GM12878 (cell line): ENCODE measurements around the gene BTK. TPM values are rescaled to one million over a fixed set of nuclear protein-coding genes. Genes with fewer than 3 reads are reported as not detected.

Source experiments
- ATAC-seq: fragments of 200-7000 bp; cut with Tn5 transposase; 3 replicates; pipeline ENCODE4 v1.9.1; 2020; ENCODE audit warnings: mild to moderate bottlenecking, moderate library complexity
- BruUV-seq: library from RNA; stranded (reverse); fragments of 400-500 nt; replicated peaks from 2 replicates; lab custom pipeline; 2021; lab: Mats Ljungman, UMichigan
- CTCF ChIA-PET: fragments of 300-600 bp; sonication (Branson Sonifier 250); formaldehyde crosslinking; extraction: SDS; loops from one replicate; lab custom pipeline; 2021; ENCODE audit warnings: inconsistent platforms; lab: Yijun Ruan, JAX
- POLR2A ChIA-PET: fragments of 350-600 bp; formaldehyde crosslinking; extraction: SDS; loops from one replicate; lab custom pipeline; 2021; ENCODE audit warnings: inconsistent platforms; lab: Charles Lee
- RAD21 ChIA-PET: fragments of 300-600 bp; sonication (Branson Sonifier 250); formaldehyde crosslinking; loops from one replicate; lab custom pipeline; 2023; ENCODE audit warnings: antibody characterized with exemption; ENCODE audit not compliant: unreplicated experiment; lab: Charles Lee
- SMC1A ChIA-PET: fragments of 300-600 bp; sonication (Branson Sonifier 250); formaldehyde crosslinking; loops from one replicate; lab custom pipeline; 2023; ENCODE audit not compliant: unreplicated experiment, uncharacterized antibody; lab: Charles Lee
- DNase-seq: peaks from one replicate; pipeline ENCODE4 v3.0.0-alpha.2; 2011; ENCODE audit warnings: low read depth, low spot score
- FAIRE-seq: peaks from 3 replicates; lab custom pipeline; 2011; peaks lifted over from hg19 to GRCh38; lab: Jason Lieb, UNC
- H2AFZ ChIP-seq: 2 replicates; pipeline ENCODE4 v1.6.0; 2011; ENCODE audit warnings: low read depth, low read length, control low read depth; ENCODE audit not compliant: control insufficient read depth
- H3K27ac ChIP-seq: 2 replicates; pipeline ENCODE4 v1.5.1; 2011; ENCODE audit warnings: control low read depth; ENCODE audit not compliant: control insufficient read depth, insufficient read depth
- H3K27me3 ChIP-seq, 2 experiments: replicated peaks in 1 of 2; 2 replicates each; pipeline versions ENCODE4 v1.6.0 to v1.6.1; 2011; ENCODE audit warnings: low read length in 1 of 2; ENCODE audit not compliant: control insufficient read depth in 2 of 2, insufficient read depth in 2 of 2
- H3K36me3 ChIP-seq, 2 experiments: 2 replicates each; pipeline ENCODE4 v1.5.1; 2011; ENCODE audit warnings: low read length in 1 of 2; ENCODE audit not compliant: control insufficient read depth in 2 of 2, insufficient read depth in 2 of 2
- H3K4me1 ChIP-seq: 2 replicates; pipeline ENCODE4 v1.6.1; 2011; ENCODE audit warnings: mild to moderate bottlenecking, low read length, moderate library complexity, mixed read lengths; ENCODE audit not compliant: control insufficient read depth, insufficient read depth
- H3K4me2 ChIP-seq: 2 replicates; pipeline ENCODE4 v1.6.0; 2011; ENCODE audit warnings: control low read depth; ENCODE audit not compliant: control insufficient read depth, insufficient read depth
- H3K4me3 ChIP-seq: fragments of 200-600 bp; sonication (generic); 2 replicates; pipeline ENCODE4 v1.5.1; 2016
- H3K79me2 ChIP-seq: 2 replicates; pipeline ENCODE4 v1.6.0; 2011; ENCODE audit warnings: low read length; ENCODE audit not compliant: control insufficient read depth, insufficient read depth
- H3K9ac ChIP-seq: 2 replicates; pipeline ENCODE4 v1.8.0; 2011; ENCODE audit warnings: low read length, control low read depth, mixed read lengths; ENCODE audit not compliant: control insufficient read depth, insufficient read depth
- H3K9me3 ChIP-seq: replicated peaks from 3 replicates; pipeline ENCODE4 v1.5.1; 2011; ENCODE audit warnings: mild to moderate bottlenecking, low read length; ENCODE audit not compliant: control insufficient read depth, insufficient read depth
- H4K20me1 ChIP-seq: 2 replicates; pipeline ENCODE4 v1.6.0; 2011; ENCODE audit not compliant: control insufficient read depth, insufficient read depth
- ATF7 ChIP-seq: fragments of 450-650 bp; IDR thresholded peaks from 2 replicates; pipeline ENCODE4 v1.6.1; 2016; ENCODE audit warnings: low read depth, mild to moderate bottlenecking
- CHD2 ChIP-seq: IDR thresholded peaks from 2 replicates; pipeline ENCODE4 v1.6.1; 2011; ENCODE audit warnings: low read depth, low read length, improper control_type of control experiment, borderline replicate concordance
- ETV6 ChIP-seq, 2 experiments: fragments of 450-650 bp in 1 of 2; IDR thresholded peaks in 1 of 2; conservative IDR thresholded peaks in 1 of 2; 2 replicates each; pipeline ENCODE4 v1.6.1; 2014; ENCODE audit warnings: antibody characterized with exemption in 1 of 2, borderline replicate concordance in 1 of 2, low read depth in 1 of 2, mild to moderate bottlenecking in 1 of 2, moderate library complexity in 1 of 2
- HDAC6 ChIP-seq: fragments of 200-600 bp; sonication (generic); IDR thresholded peaks from one replicate; pipeline ENCODE4 v1.8.0; 2017; ENCODE audit warnings: antibody characterized with exemption; ENCODE audit not compliant: unreplicated experiment
- MEF2A ChIP-seq: IDR thresholded peaks from 2 replicates; pipeline ENCODE4 v1.6.1; 2011; ENCODE audit warnings: low read depth, mild to moderate bottlenecking, low read length, moderate library complexity; ENCODE audit not compliant: insufficient read depth
- NR2C2 ChIP-seq: IDR thresholded peaks from 2 replicates; pipeline ENCODE4 v1.6.1; 2011; ENCODE audit warnings: borderline replicate concordance, low read depth; ENCODE audit not compliant: control insufficient read depth, insufficient read length
- RELB ChIP-seq: fragments of 450-650 bp; IDR thresholded peaks from 2 replicates; pipeline ENCODE4 v1.6.1; 2017; ENCODE audit warnings: low read depth, mild to moderate bottlenecking, moderate library complexity
- TAF1 ChIP-seq: IDR thresholded peaks from 2 replicates; pipeline ENCODE4 v1.6.1; 2011; ENCODE audit warnings: mild to moderate bottlenecking, low read depth, low read length, borderline replicate concordance
- ZSCAN29 ChIP-seq: fragments of 450-650 bp; IDR thresholded peaks from 2 replicates; pipeline ENCODE4 v1.6.1; 2017; ENCODE audit warnings: mild to moderate bottlenecking, moderate library complexity
- WGBS: methylation state at CpG from one replicate; pipeline ENCODE4 v1.1.6; 2016; ENCODE audit warnings: low lambda C conversion rate; ENCODE audit not compliant: insufficient replicate concordance, insufficient coverage; ENCODE audit errors: missing lambda C conversion rate; 5-methylcytosine and 5-hydroxymethylcytosine counted together
- in situ Hi-C: fragments of 300-500 bp; cut with MboI; formaldehyde crosslinking; loops from 9 replicates; pipeline ENCODE4 v1.14.3; 2018; ENCODE audit warnings: mixed read lengths
- intact Hi-C: fragments of 100-400 bp; cut with micrococcal nuclease; formaldehyde crosslinking; loops from one replicate; pipeline ENCODE4 v1.14.2; 2022; ENCODE audit not compliant: unreplicated experiment
- polyA plus RNA-seq, 11 experiments: library from polyadenylated mRNA; depleted of rRNA in 4 of 11; unstranded in 6 of 11; stranded (reverse) in 5 of 11; fragments of >200 nt; fragmentation: Nextera tagmentation in 4 of 11; fragmentation: Illumina TruSeq in 1 of 11; extraction: Ambion mirVana in 4 of 11; extraction: Trizol in 1 of 11; gene quantifications; 1 replicate in 1 of 11; 2 replicates in 10 of 11; pipeline versions ENCODE4 v1.2.1 to v1.2.3, GENCODE V29; 2011 to 2016; ENCODE audit warnings: inconsistent platforms in 2 of 11, missing spikeins in 2 of 11, low read depth in 1 of 11
- total RNA-seq, 4 experiments: library from RNA; depleted of rRNA in 3 of 4; stranded (reverse); fragments of >200 nt in 3 of 4; fragmentation: Illumina TruSeq in 1 of 4; extraction: Trizol in 1 of 4; gene quantifications; 2 replicates each; pipeline versions ENCODE4 v1.2.1 to v1.2.3, GENCODE V29; 2013 to 2021
- TF ChIP-seq, protein P1 (sequence below): fragments of 450-650 bp; IDR thresholded peaks from 2 replicates; pipeline ENCODE4 v1.6.1; 2017; ENCODE audit warnings: mild to moderate bottlenecking, moderate library complexity

BTK gene
- total and polyA plus RNA-seq, 10 of the 15 experiments (the other 5 are each of a cell fraction or from before 2014, with no cell fraction given), result 24.0 to 154 (median 88.9) TPM

DNA sequence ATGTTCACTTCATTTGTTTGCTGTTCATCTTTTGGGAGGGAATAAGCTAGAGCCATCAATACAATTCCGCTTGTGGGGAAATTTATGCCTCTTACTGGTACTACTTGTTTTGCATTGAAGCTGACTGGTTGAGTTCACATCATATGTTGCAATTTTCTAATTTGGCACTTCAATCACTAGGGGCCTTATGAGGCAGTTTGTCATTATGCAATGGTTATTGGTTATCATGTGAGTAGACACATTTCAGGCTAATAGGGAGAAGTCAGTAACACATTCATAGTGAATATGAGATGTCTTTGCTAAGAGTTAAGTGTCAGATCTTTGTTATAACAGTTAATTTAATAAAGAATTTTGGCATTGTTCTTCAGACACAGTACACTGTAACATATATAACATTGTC, 9.8 kb upstream of the BTK start:
- ChIA-PET SMC1A (interaction anchor here (0.5 to 1.3 kb wide), 4 partner anchors 11 to 191 kb away, joined by 3 to 5 read pairs (median 4); no protein-coding TSS in a partner anchor), RAD21 (interaction anchor here (0.7 to 1.6 kb wide), 4 partner anchors 10 to 46 kb away, joined by 3 to 4 read pairs (median 3); partner anchors contain the start of genes BTK and TIMM8A), CTCF (no interaction called here), POLR2A (interaction anchor here (0.9 to 2.2 kb wide), 3 partner anchors 9 to 28 kb away, joined by 4 to 6 read pairs (median 5); no protein-coding TSS in a partner anchor)
- WGBS, result 90% methylated on average over 1 of the region's 1 CpG
- peak; percentile 14 for ATAC-seq
- in situ Hi-C loops (no loop called here), intact Hi-C loops (no loop called here)
- no peaks in the 10 kb centered on the region for H3K9me3 ChIP-seq
- H3K79me2 ChIP-seq, result peaks cover 27% of the 10 kb centered on the region
- no peak for FAIRE-seq
- no peaks in the 10 kb centered on the region for H4K20me1 ChIP-seq
- no peak overlapping the region for H3K4me3 ChIP-seq
- no peaks in the 10 kb centered on the region; a peak in 1 of 4 replicates for H3K36me3 ChIP-seq
- no peak for DNase-seq
- no peak overlapping the region for H3K9ac ChIP-seq
- H3K4me2 ChIP-seq, result no peak overlapping the region
- TF ChIP-seq CHD2 (no peak), NR2C2 (no peak), ETV6 (conservative IDR thresholded peaks at IDR 0.05 in 1 of 2, IDR thresholded peaks at IDR 0.05 in 1 of 2; ENCODE audit: borderline replicate concordance in 1 of 2, low read depth in 1 of 2) (no peak), ZSCAN29 (no peak), MEF2A (no peak), HDAC6 (no peak), TAF1 (no peak), RELB (no peak), ATF7 (no peak)
- TF ChIP-seq, protein P1, sequence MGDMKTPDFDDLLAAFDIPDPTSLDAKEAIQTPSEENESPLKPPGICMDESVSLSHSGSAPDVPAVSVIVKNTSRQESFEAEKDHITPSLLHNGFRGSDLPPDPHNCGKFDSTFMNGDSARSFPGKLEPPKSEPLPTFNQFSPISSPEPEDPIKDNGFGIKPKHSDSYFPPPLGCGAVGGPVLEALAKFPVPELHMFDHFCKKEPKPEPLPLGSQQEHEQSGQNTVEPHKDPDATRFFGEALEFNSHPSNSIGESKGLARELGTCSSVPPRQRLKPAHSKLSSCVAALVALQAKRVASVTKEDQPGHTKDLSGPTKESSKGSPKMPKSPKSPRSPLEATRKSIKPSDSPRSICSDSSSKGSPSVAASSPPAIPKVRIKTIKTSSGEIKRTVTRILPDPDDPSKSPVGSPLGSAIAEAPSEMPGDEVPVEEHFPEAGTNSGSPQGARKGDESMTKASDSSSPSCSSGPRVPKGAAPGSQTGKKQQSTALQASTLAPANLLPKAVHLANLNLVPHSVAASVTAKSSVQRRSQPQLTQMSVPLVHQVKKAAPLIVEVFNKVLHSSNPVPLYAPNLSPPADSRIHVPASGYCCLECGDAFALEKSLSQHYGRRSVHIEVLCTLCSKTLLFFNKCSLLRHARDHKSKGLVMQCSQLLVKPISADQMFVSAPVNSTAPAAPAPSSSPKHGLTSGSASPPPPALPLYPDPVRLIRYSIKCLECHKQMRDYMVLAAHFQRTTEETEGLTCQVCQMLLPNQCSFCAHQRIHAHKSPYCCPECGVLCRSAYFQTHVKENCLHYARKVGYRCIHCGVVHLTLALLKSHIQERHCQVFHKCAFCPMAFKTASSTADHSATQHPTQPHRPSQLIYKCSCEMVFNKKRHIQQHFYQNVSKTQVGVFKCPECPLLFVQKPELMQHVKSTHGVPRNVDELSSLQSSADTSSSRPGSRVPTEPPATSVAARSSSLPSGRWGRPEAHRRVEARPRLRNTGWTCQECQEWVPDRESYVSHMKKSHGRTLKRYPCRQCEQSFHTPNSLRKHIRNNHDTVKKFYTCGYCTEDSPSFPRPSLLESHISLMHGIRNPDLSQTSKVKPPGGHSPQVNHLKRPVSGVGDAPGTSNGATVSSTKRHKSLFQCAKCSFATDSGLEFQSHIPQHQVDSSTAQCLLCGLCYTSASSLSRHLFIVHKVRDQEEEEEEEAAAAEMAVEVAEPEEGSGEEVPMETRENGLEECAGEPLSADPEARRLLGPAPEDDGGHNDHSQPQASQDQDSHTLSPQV, result no peak
- H3K27ac ChIP-seq, result no peak overlapping the region
- no peaks in the 10 kb centered on the region for H3K27me3 ChIP-seq
- no peaks in the 10 kb centered on the region for H3K4me1 ChIP-seq
- H2AFZ ChIP-seq, result no peak overlapping the region
- BruUV-seq, result no TSS peak
